GM12865 (cell line): ENCODE data around the gene RAB22A.
A peak's percentile ranks its signal among the peaks of the same experiment; 100 is the strongest.

ENCODE experiments used
- DNase-seq: peaks from one replicate; pipeline ENCODE4 v3.0.0; 2010; ENCODE audit warnings: low read depth
- H3K4me3 ChIP-seq: 2 replicates; pipeline ENCODE4 v1.5.1; 2011; ENCODE audit warnings: mild to moderate bottlenecking, low read depth, low read length, control low read depth
- TF ChIP-seq, protein P1 (sequence below): IDR thresholded peaks from 2 replicates; pipeline ENCODE4 v1.5.1; 2011; ENCODE audit warnings: low read length, control low read depth, low read depth, inconsistent platforms; ENCODE audit not compliant: insufficient read depth; ENCODE audit errors: missing control alignments

The RAB22A gene, protein sequence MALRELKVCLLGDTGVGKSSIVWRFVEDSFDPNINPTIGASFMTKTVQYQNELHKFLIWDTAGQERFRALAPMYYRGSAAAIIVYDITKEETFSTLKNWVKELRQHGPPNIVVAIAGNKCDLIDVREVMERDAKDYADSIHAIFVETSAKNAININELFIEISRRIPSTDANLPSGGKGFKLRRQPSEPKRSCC

DNA sequence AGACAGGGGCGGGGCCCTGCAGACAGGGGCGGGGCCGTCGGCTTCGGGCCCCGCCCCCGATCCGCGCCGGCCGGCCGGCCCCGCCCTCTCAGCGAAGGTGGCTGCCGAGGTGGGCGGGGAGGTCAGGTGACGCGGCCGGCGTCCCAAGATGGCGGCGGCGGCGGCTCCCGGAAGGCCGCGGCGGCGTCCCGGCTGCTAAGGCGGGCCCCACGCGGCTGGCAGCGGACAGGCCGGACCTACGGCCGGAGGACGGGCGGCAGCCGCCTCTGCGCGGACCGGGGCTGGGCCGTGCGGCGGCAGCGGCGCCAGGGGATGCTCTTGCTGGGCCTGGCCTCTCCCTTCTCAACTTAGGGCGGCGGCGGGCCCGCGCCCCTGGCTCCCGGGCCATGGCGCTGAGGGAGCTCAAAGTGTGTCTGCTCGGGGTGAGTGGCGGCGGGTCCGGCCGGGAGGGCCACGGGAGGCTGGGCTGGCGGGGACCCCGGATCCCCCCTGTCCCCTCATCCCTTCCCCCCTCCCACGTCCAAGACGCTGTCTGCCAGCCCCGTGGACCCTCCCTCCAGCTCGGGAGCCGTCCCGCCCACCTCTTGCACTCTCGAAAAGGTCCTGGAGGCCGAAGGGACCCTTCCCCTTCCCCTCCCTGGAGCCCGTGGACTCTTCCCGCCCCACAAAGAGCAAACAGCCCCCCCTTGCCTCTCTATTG lies at the start of gene RAB22A:
Gene RAB22A, plus strand, starts transcription at position 125 of the 700 bp plus-strand sequence. Its CDS starts 262 bp downstream, at position 387.
- peak within 1 kb of the TSS; percentile 97 for H3K4me3 ChIP-seq
- TF ChIP-seq, protein P1, sequence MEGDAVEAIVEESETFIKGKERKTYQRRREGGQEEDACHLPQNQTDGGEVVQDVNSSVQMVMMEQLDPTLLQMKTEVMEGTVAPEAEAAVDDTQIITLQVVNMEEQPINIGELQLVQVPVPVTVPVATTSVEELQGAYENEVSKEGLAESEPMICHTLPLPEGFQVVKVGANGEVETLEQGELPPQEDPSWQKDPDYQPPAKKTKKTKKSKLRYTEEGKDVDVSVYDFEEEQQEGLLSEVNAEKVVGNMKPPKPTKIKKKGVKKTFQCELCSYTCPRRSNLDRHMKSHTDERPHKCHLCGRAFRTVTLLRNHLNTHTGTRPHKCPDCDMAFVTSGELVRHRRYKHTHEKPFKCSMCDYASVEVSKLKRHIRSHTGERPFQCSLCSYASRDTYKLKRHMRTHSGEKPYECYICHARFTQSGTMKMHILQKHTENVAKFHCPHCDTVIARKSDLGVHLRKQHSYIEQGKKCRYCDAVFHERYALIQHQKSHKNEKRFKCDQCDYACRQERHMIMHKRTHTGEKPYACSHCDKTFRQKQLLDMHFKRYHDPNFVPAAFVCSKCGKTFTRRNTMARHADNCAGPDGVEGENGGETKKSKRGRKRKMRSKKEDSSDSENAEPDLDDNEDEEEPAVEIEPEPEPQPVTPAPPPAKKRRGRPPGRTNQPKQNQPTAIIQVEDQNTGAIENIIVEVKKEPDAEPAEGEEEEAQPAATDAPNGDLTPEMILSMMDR: no peak
- DNase-seq: peak; percentile 92

DNA sequence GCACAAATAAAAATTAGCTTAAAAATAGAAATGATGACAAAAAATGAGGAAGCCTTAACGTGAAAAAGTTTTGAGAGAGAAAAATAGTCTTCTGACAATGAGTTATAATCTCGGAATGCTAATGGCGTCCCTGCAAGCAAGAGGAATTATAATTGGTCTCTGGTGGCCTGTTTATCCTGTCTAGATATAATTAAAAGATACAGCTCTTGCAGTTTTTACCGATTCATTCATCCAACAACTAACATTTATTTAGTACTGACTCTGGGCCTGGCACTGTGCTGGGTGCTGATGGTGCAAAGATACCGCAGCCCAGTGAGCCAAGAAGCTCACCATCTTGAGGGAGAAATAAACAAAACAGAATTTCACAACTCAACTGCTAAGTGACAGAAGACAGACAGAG lies 49.5 kb upstream of the RAB22A start:
- no peak for DNase-seq
- TF ChIP-seq, protein P1: no peak
- no peak overlapping the region for H3K4me3 ChIP-seq

DNA sequence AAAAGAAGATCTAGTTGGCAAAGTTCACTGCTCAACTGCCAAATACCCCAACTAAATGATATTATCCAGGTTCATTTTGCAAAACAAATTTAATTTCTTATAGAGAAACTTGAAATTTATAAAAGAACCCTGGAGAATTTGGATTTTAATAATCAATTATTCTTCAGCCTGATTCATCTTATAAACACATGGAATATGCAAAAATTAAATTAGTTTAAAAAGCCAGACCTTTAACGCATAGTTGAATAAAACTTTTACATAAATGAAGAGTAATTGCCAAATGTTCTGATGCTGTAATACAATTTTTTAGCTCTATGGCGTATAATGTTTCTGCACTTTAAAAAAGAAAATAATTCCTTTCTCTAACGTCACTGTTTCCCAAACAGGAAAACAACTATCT lies 47.9 kb upstream of the RAB22A start:
- TF ChIP-seq, protein P1: no peak
- H3K4me3 ChIP-seq: no peak overlapping the region
- DNase-seq: no peak

DNA sequence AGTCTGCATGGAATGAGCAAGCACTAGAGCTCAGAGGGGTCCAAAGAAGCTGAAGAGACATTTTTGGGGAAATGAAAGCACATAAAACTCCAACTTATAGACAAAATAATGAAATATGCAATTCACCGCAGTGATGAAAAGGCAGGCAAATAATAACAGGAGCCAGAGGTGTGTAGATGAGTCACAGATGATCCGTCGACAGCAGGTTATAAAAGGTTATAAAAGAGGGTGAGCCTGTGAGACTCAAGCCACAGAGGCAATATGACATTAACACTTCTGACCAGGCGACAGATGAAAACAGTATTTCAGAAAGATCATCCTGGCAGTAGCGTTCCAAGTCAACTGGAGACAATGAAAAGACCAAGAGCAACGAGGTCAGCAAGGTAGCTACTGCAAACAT lies 45.2 kb upstream of the RAB22A start:
- DNase-seq: no peak
- TF ChIP-seq, protein P1: no peak
- H3K4me3 ChIP-seq: no peak overlapping the region

DNA sequence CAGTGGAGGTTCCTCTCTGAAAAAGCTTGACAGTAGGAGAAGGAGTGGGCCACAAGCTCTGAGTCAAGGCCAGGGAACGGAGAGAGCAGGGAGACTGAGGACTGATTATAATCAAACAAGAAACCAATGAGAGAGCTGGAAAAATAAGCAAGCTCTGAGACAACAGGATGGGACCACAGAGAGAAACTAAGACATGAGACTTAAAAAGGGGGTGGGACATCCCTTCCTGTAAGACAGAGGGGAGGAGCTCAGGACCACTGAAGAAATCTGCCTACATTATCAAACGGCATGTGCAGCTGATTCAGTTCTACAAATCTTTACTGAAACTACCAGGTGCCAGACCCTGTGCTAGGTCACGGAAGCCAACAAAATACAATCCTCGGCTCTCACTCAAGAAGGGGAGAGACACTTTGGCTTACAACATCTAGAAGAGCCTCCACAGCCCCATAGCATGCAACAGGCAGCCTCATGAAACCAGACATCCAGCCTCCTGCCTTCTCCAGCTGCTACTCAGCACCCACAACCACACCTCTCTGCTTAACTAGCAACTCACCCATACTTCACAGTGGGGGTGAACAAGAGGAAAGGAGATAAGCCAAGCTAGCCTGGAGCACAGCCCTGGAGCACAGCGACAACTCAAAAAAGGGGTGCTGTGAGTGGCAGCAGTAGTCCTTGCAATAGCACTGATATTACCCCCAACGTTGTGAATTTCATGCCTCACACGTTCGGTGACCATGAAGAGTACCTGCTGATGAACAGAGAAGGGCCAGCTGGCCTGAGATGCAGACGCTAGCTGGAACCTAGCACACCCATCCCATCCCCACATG lies 41.9 kb upstream of the RAB22A start:
- no peak overlapping the region for H3K4me3 ChIP-seq
- DNase-seq: no peak
- TF ChIP-seq, protein P1: no peak

DNA sequence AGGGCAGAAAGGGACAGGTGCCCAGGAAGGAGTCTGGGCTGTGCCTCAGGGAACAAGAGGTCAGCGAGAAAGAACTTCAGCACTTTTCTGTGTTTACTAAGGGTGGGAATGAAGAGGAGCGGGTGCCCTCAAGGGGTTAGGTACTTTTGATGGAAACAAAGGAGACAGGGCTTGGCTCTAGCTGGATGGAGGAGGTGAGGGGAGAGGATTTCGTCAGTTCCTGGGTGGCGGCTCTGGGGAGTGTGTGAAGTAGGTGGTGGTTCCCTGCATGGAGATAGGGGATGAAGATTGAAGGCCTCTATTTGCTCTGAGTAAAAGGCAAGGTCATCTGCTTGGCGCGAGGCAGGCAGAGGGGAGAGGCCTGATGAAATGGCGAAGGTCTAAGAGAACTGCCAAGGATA lies 41.1 kb upstream of the RAB22A start:
- TF ChIP-seq, protein P1: no peak
- no peak overlapping the region for H3K4me3 ChIP-seq
- no peak for DNase-seq
